Central memory CD8-positive, alpha-beta T cell (primary cell): ENCODE measurements around the gene PSMG4.

Experiments used
- ATAC-seq: fragments of 150-1000 bp; cut with Tn5 transposase; replicated peaks from 2 replicates; pipeline ENCODE4 v1.10.0; 2022; ENCODE audit warnings: mild to moderate bottlenecking, moderate FRiP score, moderate number of reproducible peaks; ENCODE audit not compliant: poor library complexity, severe bottlenecking; ENCODE audit errors: extremely low read depth
- DNase-seq, 2 donors: peaks; one replicate each; pipeline ENCODE4 v3.0.0; 2021; ENCODE audit warnings: low spot score in 2 of 2
- H3K27ac Mint-ChIP-seq: one replicate; pipeline ENCODE4 v1.8.0; 2022; ENCODE audit warnings: low read depth, mild to moderate bottlenecking, moderate library complexity, mixed read lengths
- H3K27me3 Mint-ChIP-seq: one replicate; pipeline ENCODE4 v1.8.0; 2022; ENCODE audit warnings: mixed read lengths
- H3K36me3 Mint-ChIP-seq: one replicate; pipeline ENCODE4 v1.8.0; 2022; ENCODE audit warnings: mild to moderate bottlenecking, moderate library complexity, mixed read lengths; ENCODE audit not compliant: insufficient read depth
- H3K4me1 Mint-ChIP-seq: one replicate; pipeline ENCODE4 v1.8.0; 2022; ENCODE audit warnings: mixed read lengths
- H3K4me3 Mint-ChIP-seq: one replicate; pipeline ENCODE4 v1.8.0; 2022; ENCODE audit warnings: mild to moderate bottlenecking, moderate library complexity, mixed read lengths
- H3K9me3 Mint-ChIP-seq: one replicate; pipeline ENCODE4 v1.8.0; 2022; ENCODE audit warnings: mixed read lengths

The PSMG4 gene

GRCh38 chr6:3293271-3294155, 34.8 kb downstream of the PSMG4 start:
- Mint-ChIP-seq H3K27ac (no peak overlapping the region), H3K4me3 (no peak overlapping the region)
- DNase-seq = no peak

GRCh38 chr6:3294396-3294795, 35.6 kb downstream of the PSMG4 start:
- DNase-seq = no peak
- Mint-ChIP-seq H3K27ac (no peak overlapping the region), H3K9me3 (no peaks in the 10 kb centered on the region), H3K4me3 (no peak overlapping the region), H3K4me1 (no peaks in the 10 kb centered on the region), H3K36me3 (no peaks in the 10 kb centered on the region), H3K27me3 (peaks cover 59% of the 10 kb centered on the region)
- no peak for ATAC-seq

More at GRCh38 chr6:3293271-3294155, 34.8 kb downstream of the PSMG4 start:
- ATAC-seq = no peak
- peaks cover 56% of the 10 kb centered on the region for H3K27me3 Mint-ChIP-seq
- H3K36me3 Mint-ChIP-seq = no peaks in the 10 kb centered on the region
- H3K9me3 Mint-ChIP-seq = no peaks in the 10 kb centered on the region
- no peaks in the 10 kb centered on the region for H3K4me1 Mint-ChIP-seq

GRCh38 chr6:3294921-3295871, 36.4 kb downstream of the PSMG4 start:
- ATAC-seq (no peak), DNase-seq (no peak)
- Mint-ChIP-seq H3K27me3 (peaks cover 60% of the 10 kb centered on the region), H3K4me1 (no peaks in the 10 kb centered on the region), H3K27ac (no peak overlapping the region), H3K36me3 (no peaks in the 10 kb centered on the region), H3K9me3 (no peaks in the 10 kb centered on the region), H3K4me3 (no peak overlapping the region)

- DNase-seq (no peak), ATAC-seq (no peak)
- Mint-ChIP-seq H3K27ac (no peak overlapping the region), H3K27me3 (peaks cover 69% of the 10 kb centered on the region), H3K36me3 (no peaks in the 10 kb centered on the region), H3K4me1 (no peaks in the 10 kb centered on the region), H3K4me3 (no peak overlapping the region), H3K9me3 (no peaks in the 10 kb centered on the region)
Observed at GRCh38 chr6:3296078-3296477, 37.3 kb downstream of the PSMG4 start.

GRCh38 chr6:3296537-3296936, 37.8 kb downstream of the PSMG4 start:
- no peaks in the 10 kb centered on the region for H3K9me3 Mint-ChIP-seq
- H3K4me3 Mint-ChIP-seq = no peak overlapping the region
- DNase-seq = no peak

GRCh38 chr6:3297006-3297405, 38.3 kb downstream of the PSMG4 start:
- no peaks in the 10 kb centered on the region for H3K9me3 Mint-ChIP-seq
- no peak for DNase-seq
- H3K27me3 Mint-ChIP-seq = peaks cover 78% of the 10 kb centered on the region
- no peak overlapping the region for H3K4me3 Mint-ChIP-seq
- H3K27ac Mint-ChIP-seq = no peak overlapping the region
- no peaks in the 10 kb centered on the region for H3K36me3 Mint-ChIP-seq
- no peaks in the 10 kb centered on the region for H3K4me1 Mint-ChIP-seq
- ATAC-seq = no peak

More at GRCh38 chr6:3296537-3296936, 37.8 kb downstream of the PSMG4 start:
- no peak for ATAC-seq
- H3K27me3 Mint-ChIP-seq = peaks cover 73% of the 10 kb centered on the region
- no peaks in the 10 kb centered on the region for H3K4me1 Mint-ChIP-seq
- no peaks in the 10 kb centered on the region for H3K36me3 Mint-ChIP-seq
- H3K27ac Mint-ChIP-seq = no peak overlapping the region

- Mint-ChIP-seq H3K27me3 (peaks cover 83% of the 10 kb centered on the region), H3K4me3 (no peak overlapping the region), H3K36me3 (no peaks in the 10 kb centered on the region), H3K9me3 (no peaks in the 10 kb centered on the region), H3K4me1 (no peaks in the 10 kb centered on the region), H3K27ac (no peak overlapping the region)
- ATAC-seq (no peak), DNase-seq (no peak)
Observed at GRCh38 chr6:3297909-3298308, 39.2 kb downstream of the PSMG4 start.

GRCh38 chr6:3299221-3299620, 40.5 kb downstream of the PSMG4 start:
- Mint-ChIP-seq H3K4me1 (no peaks in the 10 kb centered on the region), H3K27me3 (peaks cover 86% of the 10 kb centered on the region), H3K27ac (no peak overlapping the region), H3K36me3 (no peaks in the 10 kb centered on the region), H3K4me3 (no peak overlapping the region), H3K9me3 (no peaks in the 10 kb centered on the region)
- no peak for ATAC-seq
- DNase-seq = no peak

GRCh38 chr6:3301506-3301905, 42.8 kb downstream of the PSMG4 start:
- peaks cover 85% of the 10 kb centered on the region for H3K27me3 Mint-ChIP-seq
- no peak for DNase-seq
- H3K4me1 Mint-ChIP-seq = no peaks in the 10 kb centered on the region
- H3K9me3 Mint-ChIP-seq = no peaks in the 10 kb centered on the region
- no peak overlapping the region for H3K4me3 Mint-ChIP-seq
- H3K27ac Mint-ChIP-seq = no peak overlapping the region
- ATAC-seq = no peak
- no peaks in the 10 kb centered on the region for H3K36me3 Mint-ChIP-seq

GRCh38 chr6:3303795-3304411, 45.2 kb downstream of the PSMG4 start:
- DNase-seq = no peak
- no peak for ATAC-seq
- no peaks in the 10 kb centered on the region for H3K36me3 Mint-ChIP-seq
- no peaks in the 10 kb centered on the region for H3K4me1 Mint-ChIP-seq
- no peak overlapping the region for H3K27ac Mint-ChIP-seq
- H3K9me3 Mint-ChIP-seq = no peaks in the 10 kb centered on the region
- H3K27me3 Mint-ChIP-seq = peaks cover 82% of the 10 kb centered on the region
- H3K4me3 Mint-ChIP-seq = no peak overlapping the region

GRCh38 chr6:3304500-3305215, 45.9 kb downstream of the PSMG4 start:
- H3K27ac Mint-ChIP-seq = no peak overlapping the region
- peaks cover 88% of the 10 kb centered on the region for H3K27me3 Mint-ChIP-seq
- no peak overlapping the region for H3K4me3 Mint-ChIP-seq
- ATAC-seq (no peak), DNase-seq (no peak)
- H3K36me3 Mint-ChIP-seq = no peaks in the 10 kb centered on the region
- H3K4me1 Mint-ChIP-seq = no peaks in the 10 kb centered on the region
- no peaks in the 10 kb centered on the region for H3K9me3 Mint-ChIP-seq

- H3K36me3 Mint-ChIP-seq = no peaks in the 10 kb centered on the region
- no peak for DNase-seq
- H3K9me3 Mint-ChIP-seq = no peaks in the 10 kb centered on the region
- H3K27ac Mint-ChIP-seq = no peak overlapping the region
- no peak for ATAC-seq
- H3K4me3 Mint-ChIP-seq = no peak overlapping the region
- peaks cover 93% of the 10 kb centered on the region for H3K27me3 Mint-ChIP-seq
- no peaks in the 10 kb centered on the region for H3K4me1 Mint-ChIP-seq
Observed at GRCh38 chr6:3305216-3305565, 46.4 kb downstream of the PSMG4 start.
